PFSK-1 (cell line): ENCODE data around the gene TMIGD1.

Experiments used
- POLR2AphosphoS5 ChIP-seq: IDR thresholded peaks from 2 replicates; pipeline ENCODE4 v1.6.1; 2012; ENCODE audit warnings: low read depth, mild to moderate bottlenecking, control low read depth, low read length, moderate library complexity
- SIN3A ChIP-seq: IDR thresholded peaks from 2 replicates; pipeline ENCODE4 v1.6.1; 2012; ENCODE audit warnings: mild to moderate bottlenecking, low read length, moderate library complexity, borderline replicate concordance; ENCODE audit not compliant: insufficient read depth

GRCh38 chr17:30379903-30380381 is 46.1 kb upstream of the TMIGD1 start:
- TF ChIP-seq POLR2AphosphoS5 (no peak), SIN3A (no peak)
